ENCODE results near the gene REN.

The REN gene

GRCh38 chr1:204143276-204144041 lies 22.7 kb downstream of the REN start:
- Histone ChIP-seq H3K27me3 (ENCODE audit: control insufficient read depth in 1 of 2, insufficient read depth in 2 of 2, low read length in 2 of 2) (no peaks in the 10 kb centered on the region), H3K9ac (ENCODE audit: low read length in 2 of 2) (no peak overlapping the region), H3K4me1 (ENCODE audit: control insufficient read depth, insufficient read depth, low read length) (no peaks in the 10 kb centered on the region), H3K4me3 (ENCODE audit: low read length in 2 of 2) (no peak overlapping the region), H3K36me3 (ENCODE audit: control insufficient read depth in 2 of 2, insufficient read depth in 2 of 2, low read length in 2 of 2) (peaks cover 0 to 23% of the 10 kb centered on the region in 2 donors), H3K27ac (ENCODE audit: low read length) (no peak overlapping the region), H3K9me3 (ENCODE audit: control insufficient read depth in 2 of 2, low read length in 2 of 2) (no peaks in the 10 kb centered on the region)

- no peak overlapping the region for H3K4me3 ChIP-seq (ENCODE audit: low read length in 2 of 2)
- H3K27ac ChIP-seq (ENCODE audit: low read length): no peak overlapping the region
- no peak overlapping the region for H3K9ac ChIP-seq (ENCODE audit: low read length in 2 of 2)
- H3K4me1 ChIP-seq (ENCODE audit: control insufficient read depth, insufficient read depth, low read length): no peaks in the 10 kb centered on the region
- H3K27me3 ChIP-seq (ENCODE audit: control insufficient read depth in 1 of 2, insufficient read depth in 2 of 2, low read length in 2 of 2): no peaks in the 10 kb centered on the region
- H3K9me3 ChIP-seq (ENCODE audit: control insufficient read depth in 2 of 2, low read length in 2 of 2): no peaks in the 10 kb centered on the region
- peaks cover 0 to 25% of the 10 kb centered on the region in 2 donors for H3K36me3 ChIP-seq (ENCODE audit: control insufficient read depth in 2 of 2, insufficient read depth in 2 of 2, low read length in 2 of 2)
These were observed 23.8 kb downstream of the REN start for GRCh38 chr1:204142032-204142974.

- Histone ChIP-seq H3K27ac (ENCODE audit: low read length) (no peak overlapping the region), H3K27me3 (ENCODE audit: control insufficient read depth in 1 of 2, insufficient read depth in 2 of 2, low read length in 2 of 2) (no peaks in the 10 kb centered on the region), H3K9ac (ENCODE audit: low read length in 2 of 2) (no peak overlapping the region), H3K4me1 (ENCODE audit: control insufficient read depth, insufficient read depth, low read length) (no peaks in the 10 kb centered on the region), H3K36me3 (ENCODE audit: control insufficient read depth in 2 of 2, insufficient read depth in 2 of 2, low read length in 2 of 2) (peaks cover 0 to 25% of the 10 kb centered on the region in 2 donors), H3K9me3 (ENCODE audit: control insufficient read depth in 2 of 2, low read length in 2 of 2) (no peaks in the 10 kb centered on the region), H3K4me3 (ENCODE audit: low read length in 2 of 2) (no peak overlapping the region)
These were observed 25.0 kb downstream of the REN start for GRCh38 chr1:204141131-204141530.

GRCh38 chr1:204139952-204140351 lies 26.2 kb downstream of the REN start:
- H3K9ac ChIP-seq (ENCODE audit: low read length in 2 of 2): no peak overlapping the region
- no peaks in the 10 kb centered on the region for H3K27me3 ChIP-seq (ENCODE audit: control insufficient read depth in 1 of 2, insufficient read depth in 2 of 2, low read length in 2 of 2)
- H3K4me3 ChIP-seq (ENCODE audit: low read length in 2 of 2): no peak overlapping the region
- no peaks in the 10 kb centered on the region for H3K4me1 ChIP-seq (ENCODE audit: control insufficient read depth, insufficient read depth, low read length)
- no peaks in the 10 kb centered on the region for H3K9me3 ChIP-seq (ENCODE audit: control insufficient read depth in 2 of 2, low read length in 2 of 2)
- peaks cover 0 to 24% of the 10 kb centered on the region in 2 donors for H3K36me3 ChIP-seq (ENCODE audit: control insufficient read depth in 2 of 2, insufficient read depth in 2 of 2, low read length in 2 of 2)
- H3K27ac ChIP-seq (ENCODE audit: low read length): no peak overlapping the region

- H3K4me3 ChIP-seq (ENCODE audit: low read length in 2 of 2): no peak overlapping the region
- no peaks in the 10 kb centered on the region for H3K9me3 ChIP-seq (ENCODE audit: control insufficient read depth in 2 of 2, low read length in 2 of 2)
- no peak overlapping the region for H3K9ac ChIP-seq (ENCODE audit: low read length in 2 of 2)
- H3K36me3 ChIP-seq (ENCODE audit: control insufficient read depth in 2 of 2, insufficient read depth in 2 of 2, low read length in 2 of 2): peaks cover 0 to 24% of the 10 kb centered on the region in 2 donors
- no peaks in the 10 kb centered on the region for H3K27me3 ChIP-seq (ENCODE audit: control insufficient read depth in 1 of 2, insufficient read depth in 2 of 2, low read length in 2 of 2)
- H3K27ac ChIP-seq (ENCODE audit: low read length): no peak overlapping the region
- H3K4me1 ChIP-seq (ENCODE audit: control insufficient read depth, insufficient read depth, low read length): no peaks in the 10 kb centered on the region
These were observed 27.0 kb downstream of the REN start for GRCh38 chr1:204139088-204139487.

GRCh38 chr1:204136814-204137213 lies 29.3 kb downstream of the REN start:
- no peak overlapping the region for H3K27ac ChIP-seq (ENCODE audit: low read length)
- H3K27me3 ChIP-seq (ENCODE audit: control insufficient read depth in 1 of 2, insufficient read depth in 2 of 2, low read length in 2 of 2): no peaks in the 10 kb centered on the region
- no peak overlapping the region for H3K4me3 ChIP-seq (ENCODE audit: low read length in 2 of 2)
- no peak overlapping the region for H3K9ac ChIP-seq (ENCODE audit: low read length in 2 of 2)
- peaks cover 0 to 22% of the 10 kb centered on the region in 2 donors for H3K36me3 ChIP-seq (ENCODE audit: control insufficient read depth in 2 of 2, insufficient read depth in 2 of 2, low read length in 2 of 2)
- H3K9me3 ChIP-seq (ENCODE audit: control insufficient read depth in 2 of 2, low read length in 2 of 2): no peaks in the 10 kb centered on the region
- no peaks in the 10 kb centered on the region for H3K4me1 ChIP-seq (ENCODE audit: control insufficient read depth, insufficient read depth, low read length)

GRCh38 chr1:204134103-204134502 lies 32.0 kb downstream of the REN start:
- Histone ChIP-seq H3K4me1 (ENCODE audit: control insufficient read depth, insufficient read depth, low read length) (peaks cover 6% of the 10 kb centered on the region), H3K36me3 (ENCODE audit: control insufficient read depth in 2 of 2, insufficient read depth in 2 of 2, low read length in 2 of 2) (peaks cover 0 to 10% of the 10 kb centered on the region in 2 donors), H3K27ac (ENCODE audit: low read length) (no peak overlapping the region), H3K9me3 (ENCODE audit: control insufficient read depth in 2 of 2, low read length in 2 of 2) (no peaks in the 10 kb centered on the region), H3K27me3 (ENCODE audit: control insufficient read depth in 1 of 2, insufficient read depth in 2 of 2, low read length in 2 of 2) (no peaks in the 10 kb centered on the region), H3K9ac (ENCODE audit: low read length in 2 of 2) (no peak overlapping the region), H3K4me3 (ENCODE audit: low read length in 2 of 2) (no peak overlapping the region)

GRCh38 chr1:204132718-204133117 lies 33.4 kb downstream of the REN start:
- H3K9ac ChIP-seq (ENCODE audit: low read length in 2 of 2): no peak overlapping the region
- no peak overlapping the region for H3K4me3 ChIP-seq (ENCODE audit: low read length in 2 of 2)
- no peaks in the 10 kb centered on the region for H3K27me3 ChIP-seq (ENCODE audit: control insufficient read depth in 1 of 2, insufficient read depth in 2 of 2, low read length in 2 of 2)
- H3K9me3 ChIP-seq (ENCODE audit: control insufficient read depth in 2 of 2, low read length in 2 of 2): no peaks in the 10 kb centered on the region
- H3K27ac ChIP-seq (ENCODE audit: low read length): no peak overlapping the region
- peaks cover 0 to 4% of the 10 kb centered on the region in 2 donors for H3K36me3 ChIP-seq (ENCODE audit: control insufficient read depth in 2 of 2, insufficient read depth in 2 of 2, low read length in 2 of 2)
- H3K4me1 ChIP-seq (ENCODE audit: control insufficient read depth, insufficient read depth, low read length): peaks cover 11% of the 10 kb centered on the region

GRCh38 chr1:204131978-204132377 lies 34.2 kb downstream of the REN start:
- Histone ChIP-seq H3K4me1 (ENCODE audit: control insufficient read depth, insufficient read depth, low read length) (peaks cover 14% of the 10 kb centered on the region), H3K36me3 (ENCODE audit: control insufficient read depth in 2 of 2, insufficient read depth in 2 of 2, low read length in 2 of 2) (peaks cover 0 to 4% of the 10 kb centered on the region in 2 donors), H3K9me3 (ENCODE audit: control insufficient read depth in 2 of 2, low read length in 2 of 2) (no peaks in the 10 kb centered on the region), H3K9ac (ENCODE audit: low read length in 2 of 2) (no peak overlapping the region), H3K27me3 (ENCODE audit: control insufficient read depth in 1 of 2, insufficient read depth in 2 of 2, low read length in 2 of 2) (no peaks in the 10 kb centered on the region), H3K4me3 (ENCODE audit: low read length in 2 of 2) (no peak overlapping the region), H3K27ac (ENCODE audit: low read length) (no peak overlapping the region)

- H3K27ac ChIP-seq (ENCODE audit: low read length): no peak overlapping the region
These were observed 34.9 kb downstream of the REN start for GRCh38 chr1:204130981-204131892.

More at GRCh38 chr1:204130981-204131892, 34.9 kb downstream of the REN start:
- Histone ChIP-seq H3K4me1 (ENCODE audit: control insufficient read depth, insufficient read depth, low read length) (peaks cover 19% of the 10 kb centered on the region), H3K9me3 (ENCODE audit: control insufficient read depth in 2 of 2, low read length in 2 of 2) (no peaks in the 10 kb centered on the region), H3K27me3 (ENCODE audit: control insufficient read depth in 1 of 2, insufficient read depth in 2 of 2, low read length in 2 of 2) (no peaks in the 10 kb centered on the region), H3K9ac (ENCODE audit: low read length in 2 of 2) (no peak overlapping the region), H3K36me3 (ENCODE audit: control insufficient read depth in 2 of 2, insufficient read depth in 2 of 2, low read length in 2 of 2) (peaks cover 0 to 4% of the 10 kb centered on the region in 2 donors), H3K4me3 (ENCODE audit: low read length in 2 of 2) (no peak overlapping the region)

Measured in stomach smooth muscle (tissue), 2 donors.